ENCODE measurements around the gene CAMK4. TPM values are rescaled to one million over a fixed set of nuclear protein-coding genes. Genes with fewer than 3 reads are reported as not detected.

Gene CAMK4
- total and polyA plus RNA-seq, 9 of the 15 experiments (the other 6 are each of a cell fraction or from before 2014, with no cell fraction given), result 0.35 TPM; not detected in 8

DNA sequence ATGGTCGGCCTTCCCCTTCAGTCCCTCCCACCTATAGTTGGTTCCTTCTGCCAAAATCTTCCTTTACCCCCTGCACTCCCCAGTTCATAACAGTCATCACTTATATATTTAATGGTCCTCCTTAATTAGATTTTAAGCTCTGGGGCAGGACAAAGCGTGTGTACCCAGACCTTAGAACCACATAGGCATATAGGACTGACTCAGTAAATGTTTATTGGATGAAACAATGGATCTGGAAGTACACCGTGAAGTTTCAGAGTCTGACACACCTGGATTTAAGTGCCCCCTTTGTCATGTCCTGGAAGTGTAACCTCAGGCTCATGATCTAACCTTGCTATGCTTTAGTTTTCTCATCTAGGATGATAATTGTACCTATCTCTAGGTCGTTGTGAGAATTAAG lies 256.2 kb downstream of the CAMK4 start:
- no TSS peak for BruUV-seq (replicated peaks)
- Histone ChIP-seq H3K4me2 (ENCODE audit: insufficient read depth, low read length) (no peak overlapping the region), H3K9me3 (replicated peaks; ENCODE audit: control insufficient read depth, insufficient read depth, low read depth, low read length) (no peaks in the 10 kb centered on the region), H3K9ac (ENCODE audit: insufficient read depth in 1 of 2, low read depth in 2 of 2, low read length in 2 of 2) (no peak overlapping the region), H3K4me1 (replicated peaks in 1 of 2; ENCODE audit: control insufficient read depth in 2 of 2, insufficient read depth in 2 of 2, low read length in 2 of 2) (no peaks in the 10 kb centered on the region), H3K36me3 (ENCODE audit: control insufficient read depth, insufficient read depth, low read length) (no peaks in the 10 kb centered on the region), H3K9me1 (ENCODE audit: control insufficient read depth, insufficient read depth, low read length) (no peaks in the 10 kb centered on the region), H3K4me3 (no peak overlapping the region), H3K27ac (ENCODE audit: extremely low read depth, low read depth, low read length) (no peak overlapping the region), H4K20me1 (replicated peaks; ENCODE audit: control insufficient read depth, insufficient read depth, low read length) (no peaks in the 10 kb centered on the region), H3K27me3 (ENCODE audit: control insufficient read depth in 2 of 2, insufficient read depth in 2 of 2, low read length in 2 of 2) (peaks cover 0 to 7% of the 10 kb centered on the region in 2 experiments; a peak in 3 of 5 replicates), H3K79me2 (ENCODE audit: control insufficient read depth, insufficient read depth, low read length) (no peaks in the 10 kb centered on the region), H2AFZ (ENCODE audit: low read depth, low read length) (no peak overlapping the region)
- in situ Hi-C loops (cut with MboI), result no loop called here
- TF ChIP-seq MNT (conservative IDR thresholded peaks at IDR 0.05) (no peak), HMGXB4 (CRISPR knock-in tag; IDR thresholded peaks at IDR 0.05) (no peak), HINFP (tag; conservative IDR thresholded peaks at IDR 0.05; ENCODE audit: low read depth) (no peak), MCM5 (IDR thresholded peaks at IDR 0.05; ENCODE audit: low read depth) (no peak), CEBPG (CRISPR knock-in tag; IDR thresholded peaks at IDR 0.05) (no peak), CEBPG (tag; conservative IDR thresholded peaks at IDR 0.05 in 1 of 2, IDR thresholded peaks at IDR 0.05 in 1 of 2) (no peak), RAD51 (IDR thresholded peaks at IDR 0.05; ENCODE audit: borderline replicate concordance, low read depth) (no peak), RFX1 (IDR thresholded peaks at IDR 0.05) (no peak), TCF3 (CRISPR knock-in tag; IDR thresholded peaks at IDR 0.05) (no peak), ZNF431 (CRISPR knock-in tag; IDR thresholded peaks at IDR 0.05) (no peak), GATAD2A (IDR thresholded peaks at IDR 0.05) (no peak)
- 0% methylated on average over 4 of the region's 4 CpGs for WGBS (ENCODE audit: insufficient coverage, low coverage, missing lambda C conversion rate)
- ChIA-PET POLR2A (no interaction called here), CTCF (ENCODE audit: low intra/inter-chr PET ratio) (no interaction called here)
- FAIRE-seq, result no peak
- intact Hi-C loops (cut with micrococcal nuclease), result no loop called here
- DNase-seq (ENCODE audit: extremely low read depth in 1 of 4, low spot score in 3 of 4), result no peak
- ATAC-seq, result no peak
